IPS-18a (cell line): Measurements from ENCODE around the gene PYCR2.

Experiments
- H3K27ac ChIP-seq: one replicate; pipeline ENCODE4 v1.5.1; 2013; ENCODE audit warnings: low read length
- H3K27me3 ChIP-seq: one replicate; pipeline ENCODE4 v1.6.1; 2013; ENCODE audit warnings: mild to moderate bottlenecking, low read length; ENCODE audit not compliant: control insufficient read depth, insufficient read depth
- H3K36me3 ChIP-seq: one replicate; pipeline ENCODE4 v1.6.1; 2013; ENCODE audit warnings: low read depth, low read length; ENCODE audit not compliant: control insufficient read depth
- H3K4me1 ChIP-seq: one replicate; pipeline ENCODE4 v1.6.1; 2013; ENCODE audit warnings: low read depth, low read length; ENCODE audit not compliant: control insufficient read depth
- H3K4me3 ChIP-seq: one replicate; pipeline ENCODE4 v1.5.1; 2013; ENCODE audit warnings: low read length
- H3K9ac ChIP-seq: one replicate; pipeline ENCODE4 v1.6.1; 2013; ENCODE audit warnings: mild to moderate bottlenecking, low read length, moderate library complexity
- H3K9me3 ChIP-seq: one replicate; pipeline ENCODE4 v1.6.1; 2013; ENCODE audit warnings: low read depth, low read length; ENCODE audit not compliant: control insufficient read depth

Gene PYCR2

GRCh38 chr1:225878282-225878681, 45.8 kb downstream of the PYCR2 start:
- H3K27ac ChIP-seq = no peak overlapping the region
- H3K4me1 ChIP-seq = peaks cover 15% of the 10 kb centered on the region
- H3K36me3 ChIP-seq = peaks cover 6% of the 10 kb centered on the region

GRCh38 chr1:225877580-225877979, 46.5 kb downstream of the PYCR2 start:
- Histone ChIP-seq H3K27me3 (peaks cover 11% of the 10 kb centered on the region), H3K27ac (no peak overlapping the region), H3K9me3 (no peaks in the 10 kb centered on the region), H3K4me1 (peaks cover 15% of the 10 kb centered on the region), H3K9ac (no peak overlapping the region), H3K36me3 (peaks cover 10% of the 10 kb centered on the region), H3K4me3 (no peak overlapping the region)

More at GRCh38 chr1:225878282-225878681, 45.8 kb downstream of the PYCR2 start:
- Histone ChIP-seq H3K9me3 (no peaks in the 10 kb centered on the region), H3K4me3 (no peak overlapping the region), H3K9ac (no peak overlapping the region), H3K27me3 (peaks cover 18% of the 10 kb centered on the region)

GRCh38 chr1:225876900-225877510, 47.0 kb downstream of the PYCR2 start:
- Histone ChIP-seq H3K27ac (no peak overlapping the region), H3K36me3 (peaks cover 10% of the 10 kb centered on the region), H3K9ac (no peak overlapping the region), H3K27me3 (peaks cover 10% of the 10 kb centered on the region), H3K4me1 (peaks cover 16% of the 10 kb centered on the region), H3K4me3 (no peak overlapping the region), H3K9me3 (no peaks in the 10 kb centered on the region)

GRCh38 chr1:225875044-225875815, 48.8 kb downstream of the PYCR2 start:
- no peak overlapping the region for H3K27ac ChIP-seq
- peaks cover 15% of the 10 kb centered on the region for H3K36me3 ChIP-seq
- no peaks in the 10 kb centered on the region for H3K9me3 ChIP-seq
- no peak overlapping the region for H3K9ac ChIP-seq
- no peaks in the 10 kb centered on the region for H3K27me3 ChIP-seq
- H3K4me1 ChIP-seq = peaks cover 6% of the 10 kb centered on the region
- no peak overlapping the region for H3K4me3 ChIP-seq

- H3K27ac ChIP-seq = no peak overlapping the region
- no peak overlapping the region for H3K9ac ChIP-seq
- H3K4me3 ChIP-seq = no peak overlapping the region
- H3K27me3 ChIP-seq = no peaks in the 10 kb centered on the region
- peaks cover 15% of the 10 kb centered on the region for H3K36me3 ChIP-seq
- H3K9me3 ChIP-seq = no peaks in the 10 kb centered on the region
- peaks cover 5% of the 10 kb centered on the region for H3K4me1 ChIP-seq
These were observed 49.6 kb downstream of the PYCR2 start for GRCh38 chr1:225874431-225874830.

GRCh38 chr1:225873281-225873850, 50.7 kb downstream of the PYCR2 start:
- peaks cover 15% of the 10 kb centered on the region for H3K36me3 ChIP-seq
- no peak overlapping the region for H3K27ac ChIP-seq

GRCh38 chr1:225872075-225872430, 52.0 kb downstream of the PYCR2 start:
- Histone ChIP-seq H3K9me3 (no peaks in the 10 kb centered on the region), H3K9ac (no peak overlapping the region), H3K4me1 (peaks cover 5% of the 10 kb centered on the region), H3K27ac (no peak overlapping the region), H3K4me3 (no peak overlapping the region), H3K27me3 (no peaks in the 10 kb centered on the region), H3K36me3 (peaks cover 15% of the 10 kb centered on the region)

More at GRCh38 chr1:225873281-225873850, 50.7 kb downstream of the PYCR2 start:
- Histone ChIP-seq H3K4me1 (peaks cover 5% of the 10 kb centered on the region), H3K4me3 (no peak overlapping the region), H3K9ac (no peak overlapping the region), H3K27me3 (no peaks in the 10 kb centered on the region), H3K9me3 (no peaks in the 10 kb centered on the region)

GRCh38 chr1:225871359-225872074, 52.5 kb downstream of the PYCR2 start:
- no peaks in the 10 kb centered on the region for H3K9me3 ChIP-seq
- peaks cover 5% of the 10 kb centered on the region for H3K4me1 ChIP-seq
- no peak overlapping the region for H3K4me3 ChIP-seq
- no peak overlapping the region for H3K27ac ChIP-seq
- no peaks in the 10 kb centered on the region for H3K27me3 ChIP-seq
- H3K36me3 ChIP-seq = peaks cover 15% of the 10 kb centered on the region
- H3K9ac ChIP-seq = no peak overlapping the region

- Histone ChIP-seq H3K4me3 (no peak overlapping the region), H3K36me3 (peaks cover 18% of the 10 kb centered on the region), H3K9me3 (no peaks in the 10 kb centered on the region), H3K4me1 (peaks cover 5% of the 10 kb centered on the region), H3K27me3 (no peaks in the 10 kb centered on the region), H3K27ac (no peak overlapping the region), H3K9ac (no peak overlapping the region)
These were observed 53.1 kb downstream of the PYCR2 start for GRCh38 chr1:225870911-225871310.
